Omental fat pad (tissue), 4 donors: ENCODE measurements around the gene SLC27A1. TPM values are rescaled to one million over a fixed set of nuclear protein-coding genes. Genes with fewer than 3 reads are reported as not detected.

Experiments
- ATAC-seq: fragments of 150-250 bp; one replicate; pipeline ENCODE4 v1.9.1; 2016; ENCODE audit warnings: mild to moderate bottlenecking, moderate library complexity; ENCODE audit not compliant: low FRiP score
- DNase-seq: peaks from one replicate; pipeline ENCODE4 v3.0.0-alpha.2; 2019; ENCODE audit warnings: low spot score
- total RNA-seq, 4 donors: library from RNA; depleted of rRNA; stranded (reverse); fragments of >200 nt; gene quantifications; one replicate each; pipeline ENCODE4 v1.1.0, GENCODE V29; 2016
- TF ChIP-seq, protein P1 (sequence below), 3 donors: fragments of 450-650 bp; IDR thresholded peaks; one replicate each; pipeline ENCODE4 v1.5.1; 2016 to 2017; ENCODE audit warnings: antibody characterized with exemption in 3 of 3, mild to moderate bottlenecking in 3 of 3, moderate library complexity in 2 of 3

SLC27A1 gene
- total RNA-seq, 4 donors from 2014 or later: 26.6 to 52.8 (median 40.4) TPM

DNA sequence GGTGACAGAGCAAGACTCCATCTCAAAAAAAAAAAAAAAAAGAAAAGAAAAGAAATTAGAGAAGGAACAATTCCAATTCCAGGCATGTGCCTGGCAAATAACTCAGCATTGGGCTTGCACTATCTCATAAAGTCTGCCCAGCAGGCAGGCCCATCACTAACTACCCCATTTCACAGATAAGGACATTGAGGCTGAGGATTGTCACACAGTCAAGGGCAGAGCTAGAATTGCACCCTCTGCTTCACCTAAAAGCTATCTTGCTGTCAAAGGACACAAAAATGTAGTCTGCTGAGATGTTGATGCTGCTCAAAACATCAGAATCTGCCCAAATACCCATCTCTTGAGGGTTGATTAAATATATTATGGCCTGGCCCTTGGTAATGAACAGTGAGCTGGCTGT is 64.4 kb downstream of the SLC27A1 start:
- DNase-seq (no peak), ATAC-seq (no peak)
- TF ChIP-seq, protein P1, sequence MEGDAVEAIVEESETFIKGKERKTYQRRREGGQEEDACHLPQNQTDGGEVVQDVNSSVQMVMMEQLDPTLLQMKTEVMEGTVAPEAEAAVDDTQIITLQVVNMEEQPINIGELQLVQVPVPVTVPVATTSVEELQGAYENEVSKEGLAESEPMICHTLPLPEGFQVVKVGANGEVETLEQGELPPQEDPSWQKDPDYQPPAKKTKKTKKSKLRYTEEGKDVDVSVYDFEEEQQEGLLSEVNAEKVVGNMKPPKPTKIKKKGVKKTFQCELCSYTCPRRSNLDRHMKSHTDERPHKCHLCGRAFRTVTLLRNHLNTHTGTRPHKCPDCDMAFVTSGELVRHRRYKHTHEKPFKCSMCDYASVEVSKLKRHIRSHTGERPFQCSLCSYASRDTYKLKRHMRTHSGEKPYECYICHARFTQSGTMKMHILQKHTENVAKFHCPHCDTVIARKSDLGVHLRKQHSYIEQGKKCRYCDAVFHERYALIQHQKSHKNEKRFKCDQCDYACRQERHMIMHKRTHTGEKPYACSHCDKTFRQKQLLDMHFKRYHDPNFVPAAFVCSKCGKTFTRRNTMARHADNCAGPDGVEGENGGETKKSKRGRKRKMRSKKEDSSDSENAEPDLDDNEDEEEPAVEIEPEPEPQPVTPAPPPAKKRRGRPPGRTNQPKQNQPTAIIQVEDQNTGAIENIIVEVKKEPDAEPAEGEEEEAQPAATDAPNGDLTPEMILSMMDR (IDR thresholded peaks at IDR 0.05): no peak

DNA sequence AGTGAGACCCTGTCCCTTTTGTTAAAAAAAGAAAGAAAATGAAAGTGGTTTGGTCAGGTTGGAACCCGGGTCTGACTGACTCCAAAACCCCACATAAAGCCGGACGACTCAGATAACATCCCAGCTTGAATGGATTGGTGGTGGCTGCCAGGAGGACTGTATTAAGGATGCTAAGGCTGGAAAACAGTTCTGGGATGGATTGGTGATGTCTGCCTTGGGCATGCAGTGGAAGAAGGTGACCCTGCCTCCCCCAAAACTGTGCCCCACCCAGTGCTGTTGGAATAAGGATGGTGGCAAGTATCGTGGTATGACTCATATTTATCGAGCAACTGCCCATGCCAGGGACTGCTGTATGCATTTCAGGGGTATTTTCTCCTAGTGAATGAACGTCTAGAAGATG is 66.6 kb downstream of the SLC27A1 start:
- ATAC-seq (no peak), DNase-seq (no peak)
- TF ChIP-seq, protein P1 (IDR thresholded peaks at IDR 0.05): no peak

DNA sequence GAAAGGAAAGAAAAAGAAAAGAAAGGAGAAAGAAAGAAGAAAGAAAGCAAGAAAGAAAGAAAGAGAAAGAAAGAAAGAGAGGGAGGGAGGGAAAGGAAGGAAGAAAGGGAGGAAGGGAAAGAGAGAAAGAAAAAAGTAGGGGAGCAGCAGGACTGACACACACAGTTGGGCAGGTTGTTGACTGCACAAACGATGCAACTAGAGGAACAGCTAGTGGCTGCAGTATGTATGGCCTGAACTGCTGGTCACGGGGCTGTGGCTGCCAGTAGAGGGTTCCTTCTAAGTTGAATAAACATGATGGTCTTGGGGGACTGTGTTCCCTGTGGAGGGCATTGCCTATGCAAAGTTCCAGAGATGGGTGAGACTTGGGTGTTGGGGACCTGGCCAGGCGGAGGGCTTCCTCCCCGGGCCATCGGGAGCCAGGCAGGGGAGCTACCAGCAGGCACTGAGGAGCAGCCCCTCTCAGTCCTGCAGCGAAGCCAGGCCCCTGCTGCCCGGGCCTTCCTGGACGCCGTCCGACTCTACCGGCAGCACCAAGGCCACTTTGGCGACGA is 68.4 kb downstream of the SLC27A1 start:
- TF ChIP-seq, protein P1 (IDR thresholded peaks at IDR 0.05): no peak
- no peak for DNase-seq
- peak; percentile 26 for ATAC-seq

DNA sequence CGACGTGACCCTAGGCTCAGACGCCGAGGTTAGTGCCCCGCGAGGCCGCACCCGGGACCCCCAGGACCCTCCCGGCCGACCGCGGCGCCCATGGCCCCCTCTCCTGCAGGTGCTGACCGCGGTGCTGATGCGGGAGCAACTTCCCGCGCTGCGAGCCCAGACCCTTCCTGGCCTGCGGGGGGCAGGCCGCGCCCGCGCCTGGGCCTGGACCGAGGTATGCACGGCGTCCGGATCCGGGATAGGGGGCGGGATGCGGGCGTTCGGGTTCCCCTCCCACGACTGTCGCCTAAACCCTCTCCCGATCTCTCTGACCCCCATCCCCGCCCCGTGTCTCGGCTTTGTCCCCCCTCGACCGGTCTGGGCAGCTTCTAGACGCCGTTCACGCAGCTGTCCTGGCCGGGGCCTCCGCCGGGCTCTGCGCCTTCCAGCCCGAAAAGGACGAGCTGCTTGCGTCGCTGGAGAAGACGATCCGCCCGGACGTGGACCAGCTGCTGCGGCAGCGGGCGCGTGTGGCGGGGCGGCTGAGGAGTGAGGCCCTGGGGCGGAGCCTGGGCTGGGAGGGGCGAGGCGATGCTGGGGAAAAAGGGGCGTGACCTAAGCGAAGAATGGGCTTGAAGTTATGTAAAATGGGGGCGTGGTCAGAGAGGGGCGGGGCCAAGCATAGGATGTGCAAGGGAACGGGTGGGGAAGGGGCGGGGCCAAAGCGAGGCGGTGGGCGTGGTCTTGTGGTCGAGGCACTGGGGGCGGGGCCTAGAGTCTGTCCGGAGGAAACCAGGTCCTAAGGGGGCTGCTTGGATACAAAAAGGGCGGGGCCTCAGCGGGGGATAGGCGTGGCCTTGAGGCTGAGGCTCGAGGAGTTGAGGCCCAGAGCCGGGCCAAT is 69.2 kb downstream of the SLC27A1 start:
- ATAC-seq: peak; percentile 75
- peak; percentile 98 for DNase-seq
- TF ChIP-seq, protein P1 (IDR thresholded peaks at IDR 0.05): no peak

DNA sequence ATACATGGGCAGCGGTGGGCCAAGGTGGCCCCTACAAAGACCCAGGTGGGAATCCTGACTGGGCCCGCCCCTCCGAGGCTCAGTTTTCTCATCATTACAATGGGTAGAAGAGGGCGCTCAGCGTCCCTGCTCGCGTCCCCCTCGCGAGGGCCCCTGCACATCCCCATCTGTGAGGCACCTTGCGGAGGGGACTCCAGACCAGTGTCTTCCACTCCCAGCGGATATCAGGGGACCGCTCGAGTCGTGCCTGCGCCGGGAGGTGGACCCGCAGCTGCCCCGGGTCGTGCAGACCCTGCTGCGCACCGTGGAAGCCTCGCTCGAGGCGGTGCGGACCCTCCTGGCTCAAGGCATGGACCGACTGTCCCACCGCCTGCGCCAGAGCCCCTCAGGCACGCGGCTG is 69.8 kb downstream of the SLC27A1 start:
- no peak for DNase-seq
- TF ChIP-seq, protein P1 (IDR thresholded peaks at IDR 0.05): no peak
- no peak for ATAC-seq

DNA sequence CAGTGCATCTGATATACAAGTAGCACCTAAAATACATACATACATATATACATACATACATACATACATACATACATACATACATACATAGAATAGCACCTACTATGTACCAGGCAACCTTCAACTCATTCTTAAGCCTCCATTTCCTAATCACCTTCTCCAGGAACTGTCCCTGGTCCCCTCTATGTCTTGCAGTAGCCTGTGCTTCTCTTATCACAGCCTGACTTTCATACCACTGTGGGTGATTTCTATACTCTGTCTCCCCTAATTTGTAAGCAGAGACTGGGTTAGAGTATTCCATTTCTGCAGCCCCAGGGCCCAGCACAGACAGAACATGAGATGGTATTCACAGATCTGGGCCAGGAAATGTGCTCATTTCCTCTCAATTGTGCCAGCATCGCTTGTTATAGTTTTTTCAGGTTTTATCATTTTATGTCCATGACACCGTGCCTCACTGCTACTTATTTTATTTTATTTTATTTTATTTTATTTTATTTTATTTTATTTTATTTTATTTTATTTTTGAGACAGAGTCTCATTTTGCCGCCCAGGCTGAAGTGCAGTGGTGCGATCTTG is 70.9 kb downstream of the SLC27A1 start:
- DNase-seq (no peak), ATAC-seq (no peak)
- TF ChIP-seq, protein P1 (IDR thresholded peaks at IDR 0.05): no peak
